K562 (cell line): Measurements from ENCODE around the gene ESCO1. TPM values are rescaled to one million over a fixed set of nuclear protein-coding genes. Genes with fewer than 3 reads are reported as not detected.

Experiments
- ATAC-seq: fragments of 200-7000 bp; cut with Tn5 transposase; 3 replicates; pipeline ENCODE4 v1.9.1; 2020; ENCODE audit warnings: moderate library complexity
- BruUV-seq: library from RNA; stranded (reverse); fragments of 400-500 nt; replicated peaks from 2 replicates; lab custom pipeline; 2021; lab: Mats Ljungman, UMichigan
- CTCF ChIA-PET: fragments of 300-600 bp; formaldehyde crosslinking; extraction: SDS; loops from one replicate; lab custom pipeline; 2021; ENCODE audit warnings: low intra/inter-chr PET ratio; lab: Yijun Ruan, JAX
- POLR2A ChIA-PET: fragments of 300-600, 350-650 bp; sonication (Branson Sonifier 250); formaldehyde crosslinking; extraction: SDS; loops from one replicate; lab custom pipeline; 2021; ENCODE audit warnings: antibody characterized with exemption, inconsistent platforms; lab: Yijun Ruan, JAX
- DNase-seq, 4 experiments: peaks; one replicate each; pipeline versions ENCODE4 v3.0.0 to v3.0.0-alpha.2; 2011 to 2018; ENCODE audit warnings: low spot score in 3 of 4, mixed read lengths in 3 of 4; ENCODE audit errors: extremely low read depth in 1 of 4
- FAIRE-seq: peaks from 2 replicates; lab custom pipeline; 2011; peaks lifted over from hg19 to GRCh38; lab: Jason Lieb, UNC
- H2AFZ ChIP-seq: 2 replicates; pipeline ENCODE4 v1.6.0; 2011; ENCODE audit warnings: low read depth, low read length, control low read depth, inconsistent platforms
- H3K27ac ChIP-seq: fragments of 200-600 bp; 3 replicates; pipeline ENCODE4 v1.8.0; 2011; ENCODE audit warnings: low read depth, mild to moderate bottlenecking, control low read depth, inconsistent platforms, low read length, moderate library complexity, mixed read lengths; ENCODE audit errors: extremely low read depth
- H3K27me3 ChIP-seq, 2 experiments: fragments of 300-600 bp in 1 of 2; 2 replicates in 1 of 2; 3 replicates in 1 of 2; pipeline versions ENCODE4 v1.6.0 to v1.8.0; 2011; ENCODE audit warnings: inconsistent platforms in 2 of 2, low read length in 2 of 2, mild to moderate bottlenecking in 1 of 2, mixed read lengths in 1 of 2, moderate library complexity in 1 of 2; ENCODE audit not compliant: control insufficient read depth in 2 of 2, insufficient read depth in 2 of 2
- H3K36me3 ChIP-seq: fragments of 300-600 bp; 3 replicates; pipeline ENCODE4 v1.8.0; 2011; ENCODE audit warnings: mild to moderate bottlenecking, low read length, inconsistent platforms; ENCODE audit not compliant: control insufficient read depth, insufficient read depth
- H3K4me1 ChIP-seq, 2 experiments: fragments of 200-600 bp in 1 of 2; replicated peaks in 1 of 2; 2 replicates in 1 of 2; 3 replicates in 1 of 2; pipeline versions ENCODE4 v1.5.1 to v1.8.0; 2011; ENCODE audit warnings: inconsistent platforms in 2 of 2, low read length in 2 of 2, mild to moderate bottlenecking in 1 of 2, mixed read lengths in 1 of 2, moderate library complexity in 1 of 2; ENCODE audit not compliant: control insufficient read depth in 2 of 2, insufficient read depth in 2 of 2
- H3K4me2 ChIP-seq: 2 replicates; pipeline ENCODE4 v1.6.1; 2011; ENCODE audit warnings: low read length, control low read depth, inconsistent platforms, mixed read lengths; ENCODE audit not compliant: insufficient read depth
- H3K4me3 ChIP-seq: fragments of 200-600 bp; sonication (generic), shearing (Covaris generic); 2 replicates; pipeline ENCODE4 v1.5.1; 2016; ENCODE audit warnings: control low read depth, inconsistent platforms
- H3K79me2 ChIP-seq: fragments of 200-600 bp; 3 replicates; pipeline ENCODE4 v1.8.0; 2011; ENCODE audit warnings: low read length, inconsistent platforms; ENCODE audit not compliant: control insufficient read depth, insufficient read depth
- H3K9ac ChIP-seq, 2 experiments: 2 replicates each; pipeline versions ENCODE4 v1.6.0 to v1.6.1; 2011; ENCODE audit warnings: low read depth in 2 of 2, low read length in 2 of 2, control low read depth in 1 of 2, inconsistent platforms in 1 of 2, mild to moderate bottlenecking in 1 of 2, mixed read lengths in 1 of 2; ENCODE audit not compliant: insufficient read depth in 1 of 2
- H3K9me1 ChIP-seq: one replicate; pipeline ENCODE4 v1.6.0; 2011; ENCODE audit warnings: inconsistent platforms, mild to moderate bottlenecking, low read length, moderate library complexity; ENCODE audit not compliant: control insufficient read depth, insufficient read depth
- H3K9me3 ChIP-seq: replicated peaks from 2 replicates; pipeline ENCODE4 v1.5.1; 2011; ENCODE audit warnings: low read depth, low read length, inconsistent platforms; ENCODE audit not compliant: control insufficient read depth, insufficient read depth
- H4K20me1 ChIP-seq: replicated peaks from 2 replicates; pipeline ENCODE4 v1.6.1; 2011; ENCODE audit warnings: low read length, inconsistent platforms, mixed read lengths; ENCODE audit not compliant: control insufficient read depth, insufficient read depth
- CCNT2 ChIP-seq: IDR thresholded peaks from 2 replicates; pipeline ENCODE4 v1.6.1; 2011; ENCODE audit warnings: borderline replicate concordance, low read depth, mild to moderate bottlenecking, moderate library complexity, mixed read lengths, low read length; ENCODE audit not compliant: insufficient read length; ENCODE audit errors: extremely low read depth
- CEBPG ChIP-seq, 3 experiments: fragments of 200-800 bp in 1 of 3; sonication (Bioruptor generic) in 1 of 3; sonication (generic) in 1 of 3; formaldehyde crosslinking in 1 of 3; IDR thresholded peaks in 2 of 3; conservative IDR thresholded peaks in 1 of 3; 2 replicates each; pipeline versions ENCODE4 v1.6.1 to v1.8.0; 2016 to 2022; ENCODE audit warnings: missing compliant biosample characterization in 2 of 3, missing genetic modification characterization in 2 of 3, mild to moderate bottlenecking in 1 of 3, missing genetic modification reagents in 1 of 3
- GABPB1 ChIP-seq: sonication (generic); formaldehyde crosslinking; IDR thresholded peaks from 2 replicates; pipeline ENCODE4 v1.8.0; 2022; ENCODE audit warnings: mild to moderate bottlenecking, missing genetic modification reagents
- NFXL1 ChIP-seq: fragments of 450-650 bp; formaldehyde crosslinking; IDR thresholded peaks from 2 replicates; pipeline ENCODE4 v1.4.0; 2021; ENCODE audit warnings: mild to moderate bottlenecking
- SAP30 ChIP-seq: fragments of 200-600 bp; sonication (generic); IDR thresholded peaks from 2 replicates; pipeline ENCODE4 v1.6.1; 2012; ENCODE audit warnings: borderline replicate concordance, low read depth, mild to moderate bottlenecking, moderate library complexity, low read length, control low read depth, inconsistent platforms; ENCODE audit not compliant: insufficient read depth, poor library complexity, severe bottlenecking
- SRSF3 ChIP-seq: fragments of 200-400 bp; formaldehyde crosslinking; IDR thresholded peaks from 2 replicates; pipeline ENCODE4 v1.6.1; 2016; ENCODE audit warnings: mild to moderate bottlenecking, low read length, moderate library complexity; ENCODE audit not compliant: insufficient read depth
- ZFP91 ChIP-seq: sonication (generic); formaldehyde crosslinking; IDR thresholded peaks from 2 replicates; pipeline ENCODE4 v1.8.0; 2022; ENCODE audit warnings: mild to moderate bottlenecking, missing genetic modification reagents
- ZKSCAN3 ChIP-seq: fragments of 250-450 bp; sonication (Bioruptor Pico); IDR thresholded peaks from 2 replicates; pipeline ENCODE4 v1.4.0; 2020
- ZNF24 ChIP-seq: fragments of 450-650 bp; IDR thresholded peaks from 2 replicates; pipeline ENCODE4 v1.6.1; 2016
- ZZZ3 ChIP-seq: fragments of 450-650 bp; IDR thresholded peaks from 2 replicates; pipeline ENCODE4 v1.6.1; 2016; ENCODE audit warnings: antibody characterized with exemption, mild to moderate bottlenecking, moderate library complexity
- WGBS: fragments of 100-300 bp; shearing (Covaris generic); methylation state at CpG from one replicate; pipeline ENCODE4 v1.1.6; 2016; ENCODE audit warnings: low coverage, mixed read lengths; ENCODE audit not compliant: insufficient coverage; ENCODE audit errors: missing lambda C conversion rate; 5-methylcytosine and 5-hydroxymethylcytosine counted together
- in situ Hi-C: fragments of 300-500 bp; cut with MboI; formaldehyde crosslinking; loops from 4 replicates; pipeline ENCODE4 v1.15.0; 2018; ENCODE audit warnings: inconsistent platforms, mixed read lengths
- intact Hi-C: fragments of 100-400 bp; cut with micrococcal nuclease; formaldehyde crosslinking; loops from 2 replicates; pipeline ENCODE4 v1.14.2; 2022
- polyA plus RNA-seq, 8 experiments: library from polyadenylated mRNA; depleted of rRNA in 4 of 8; stranded (reverse) in 5 of 8; unstranded in 3 of 8; fragments of >200 nt; fragmentation: Nextera tagmentation in 2 of 8; fragmentation: Illumina TruSeq in 1 of 8; extraction: Ambion mirVana in 2 of 8; extraction: Trizol in 1 of 8; gene quantifications; 2 replicates each; pipeline versions ENCODE4 v1.2.1 to v1.2.3, GENCODE V29; 2011 to 2014; ENCODE audit warnings: inconsistent platforms in 1 of 8, missing spikeins in 1 of 8
- total RNA-seq, 7 experiments: library from RNA; depleted of rRNA in 6 of 7; stranded (reverse); fragments of >200 nt in 6 of 7; fragmentation: Illumina TruSeq in 2 of 7; extraction: Trizol in 2 of 7; gene quantifications; 2 replicates each; pipeline versions ENCODE4 v1.2.1 to v1.2.3, GENCODE V29; 2011 to 2021; ENCODE audit warnings: low replicate concordance in 1 of 7
- TF ChIP-seq, protein P1 (sequence below): sonication (generic); formaldehyde crosslinking; IDR thresholded peaks from 2 replicates; pipeline ENCODE4 v1.8.1; 2023; ENCODE audit warnings: mild to moderate bottlenecking, missing genetic modification reagents, moderate library complexity
- TF ChIP-seq, protein P2 (sequence below): fragments of 450-650 bp; IDR thresholded peaks from 2 replicates; pipeline ENCODE4 v1.6.1; 2016

ESCO1 gene
- total and polyA plus RNA-seq, 9 of the 15 experiments (the other 6 are each of a cell fraction or from before 2014, with no cell fraction given) = 15.0 to 31.3 (median 19.6) TPM

DNA sequence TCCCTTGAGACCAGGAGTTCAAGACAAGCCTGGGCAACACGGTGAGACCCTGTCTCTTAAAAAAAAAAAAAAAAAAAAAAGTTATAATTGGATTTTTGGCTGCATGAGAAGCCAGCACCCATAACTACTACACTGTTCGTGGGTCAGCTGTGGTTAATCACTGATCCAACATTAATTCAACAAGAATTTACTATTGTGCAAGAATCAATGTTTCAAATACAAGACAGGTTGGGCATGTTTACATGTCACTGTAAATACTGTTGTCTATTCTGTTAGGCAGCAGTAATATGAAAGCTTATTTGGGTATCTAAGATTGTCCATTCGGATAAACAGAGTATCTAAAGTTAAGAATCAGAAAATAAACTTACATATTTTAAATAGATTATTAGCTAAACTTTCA is 62.3 kb downstream of the ESCO1 start:
- ChIA-PET CTCF (no interaction called here), POLR2A (interaction anchor here (0.8 to 1.2 kb wide), 3 partner anchors 12 to 31 kb away, joined by 3 read pairs; no protein-coding TSS in a partner anchor)
- DNase-seq (no peak), ATAC-seq (no peak), FAIRE-seq (no peak)
- Histone ChIP-seq H3K36me3 (peaks cover 64% of the 10 kb centered on the region), H2AFZ (no peak overlapping the region), H3K27ac (no peak overlapping the region), H3K4me2 (no peak overlapping the region), H3K79me2 (no peaks in the 10 kb centered on the region), H3K27me3 (no peaks in the 10 kb centered on the region), H3K9me3 (no peaks in the 10 kb centered on the region), H3K9ac (no peak overlapping the region), H3K4me3 (no peak overlapping the region), H4K20me1 (no peaks in the 10 kb centered on the region), H3K9me1 (no peaks in the 10 kb centered on the region), H3K4me1 (no peaks in the 10 kb centered on the region)
- intact Hi-C loops = no loop called here
- no TSS peak for BruUV-seq
- WGBS = 98% methylated on average over 3 of the region's 3 CpGs
- in situ Hi-C loops = no loop called here
- TF ChIP-seq ZKSCAN3 (CRISPR knock-in tag) (no peak), ZZZ3 (no peak), ZNF24 (no peak), CEBPG (CRISPR knock-in tag; IDR thresholded peaks at IDR 0.05) (no peak), CEBPG (tag; conservative IDR thresholded peaks at IDR 0.05 in 1 of 2, IDR thresholded peaks at IDR 0.05 in 1 of 2) (peak in 1 of 2 experiments; percentile 47; a peak in 2 of 4 replicates)

DNA sequence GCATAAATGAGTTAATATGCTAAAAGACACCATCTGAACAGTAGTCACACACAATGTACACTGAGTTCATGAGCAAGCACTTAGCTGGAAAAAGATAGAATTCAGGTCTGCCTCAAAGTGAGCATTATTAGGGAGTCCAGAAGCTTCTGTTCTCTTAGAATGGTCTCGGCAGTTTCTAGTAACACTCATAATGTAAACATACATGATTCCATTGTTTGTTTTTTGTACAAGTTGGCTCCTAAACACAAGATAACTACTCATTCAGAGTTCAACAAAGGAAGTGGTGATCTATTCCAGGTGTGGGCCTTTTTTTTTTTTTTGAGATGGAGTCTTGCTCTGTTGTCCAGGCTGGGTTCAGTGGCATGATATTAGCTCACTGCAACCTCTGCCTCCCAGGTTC is 66.2 kb downstream of the ESCO1 start:
- no peaks in the 10 kb centered on the region for H3K27me3 ChIP-seq
- H3K79me2 ChIP-seq = no peaks in the 10 kb centered on the region
- no peak overlapping the region for H3K9ac ChIP-seq
- BruUV-seq = no TSS peak
- no peak overlapping the region for H3K4me3 ChIP-seq
- FAIRE-seq = no peak
- ChIA-PET POLR2A (interaction anchor here (0.9 to 1.0 kb wide), 2 partner anchors 26 to 171 kb away, joined by 3 read pairs; partner anchors contain the start of gene ABHD3), CTCF (no interaction called here)
- no peak for ATAC-seq
- intact Hi-C loops (no loop called here), in situ Hi-C loops (no loop called here)
- no peaks in the 10 kb centered on the region for H4K20me1 ChIP-seq
- H3K27ac ChIP-seq = no peak overlapping the region
- H3K4me1 ChIP-seq = no peaks in the 10 kb centered on the region
- H3K9me3 ChIP-seq = no peaks in the 10 kb centered on the region
- H3K4me2 ChIP-seq = no peak overlapping the region
- no peak for DNase-seq
- no peaks in the 10 kb centered on the region for H3K9me1 ChIP-seq
- H3K36me3 ChIP-seq = peaks cover 81% of the 10 kb centered on the region
- H2AFZ ChIP-seq = no peak overlapping the region
- WGBS = 86% methylated on average over 1 of the region's 1 CpG
- TF ChIP-seq SRSF3 (no peak), NFXL1 (CRISPR knock-in tag) (no peak), GABPB1 (CRISPR knock-in tag) (no peak), ZFP91 (CRISPR knock-in tag) (no peak), CCNT2 (no peak), SAP30 (no peak)
- TF ChIP-seq, protein P1, sequence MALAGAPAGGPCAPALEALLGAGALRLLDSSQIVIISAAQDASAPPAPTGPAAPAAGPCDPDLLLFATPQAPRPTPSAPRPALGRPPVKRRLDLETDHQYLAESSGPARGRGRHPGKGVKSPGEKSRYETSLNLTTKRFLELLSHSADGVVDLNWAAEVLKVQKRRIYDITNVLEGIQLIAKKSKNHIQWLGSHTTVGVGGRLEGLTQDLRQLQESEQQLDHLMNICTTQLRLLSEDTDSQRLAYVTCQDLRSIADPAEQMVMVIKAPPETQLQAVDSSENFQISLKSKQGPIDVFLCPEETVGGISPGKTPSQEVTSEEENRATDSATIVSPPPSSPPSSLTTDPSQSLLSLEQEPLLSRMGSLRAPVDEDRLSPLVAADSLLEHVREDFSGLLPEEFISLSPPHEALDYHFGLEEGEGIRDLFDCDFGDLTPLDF (CRISPR knock-in tag) = no peak
- TF ChIP-seq, protein P2, sequence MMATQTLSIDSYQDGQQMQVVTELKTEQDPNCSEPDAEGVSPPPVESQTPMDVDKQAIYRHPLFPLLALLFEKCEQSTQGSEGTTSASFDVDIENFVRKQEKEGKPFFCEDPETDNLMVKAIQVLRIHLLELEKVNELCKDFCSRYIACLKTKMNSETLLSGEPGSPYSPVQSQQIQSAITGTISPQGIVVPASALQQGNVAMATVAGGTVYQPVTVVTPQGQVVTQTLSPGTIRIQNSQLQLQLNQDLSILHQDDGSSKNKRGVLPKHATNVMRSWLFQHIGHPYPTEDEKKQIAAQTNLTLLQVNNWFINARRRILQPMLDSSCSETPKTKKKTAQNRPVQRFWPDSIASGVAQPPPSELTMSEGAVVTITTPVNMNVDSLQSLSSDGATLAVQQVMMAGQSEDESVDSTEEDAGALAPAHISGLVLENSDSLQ = no peak
